Astrocyte (in vitro differentiated cells and primary cell): ENCODE measurements around the gene NOC2L. TPM values are rescaled to one million over a fixed set of nuclear protein-coding genes. Genes with fewer than 3 reads are reported as not detected.

Experiments
- DNase-seq: peaks from one replicate; pipeline ENCODE4 v3.0.0-alpha.2; 2010; ENCODE audit warnings: low read depth
- FAIRE-seq: peaks from 2 replicates; lab custom pipeline; 2011; peaks lifted over from hg19 to GRCh38; lab: Jason Lieb, UNC
- H2AFZ ChIP-seq: 2 replicates; pipeline ENCODE4 v1.6.0; 2012; ENCODE audit warnings: low read depth, low read length, inconsistent platforms
- H3K27ac ChIP-seq: 2 replicates; pipeline ENCODE4 v1.5.1; 2011; ENCODE audit warnings: low read depth, low read length, inconsistent platforms
- H3K27me3 ChIP-seq: 2 replicates; pipeline ENCODE4 v1.6.0; 2011; ENCODE audit warnings: low read length, inconsistent platforms; ENCODE audit not compliant: insufficient read depth
- H3K36me3 ChIP-seq: 2 replicates; pipeline ENCODE4 v1.5.1; 2011; ENCODE audit warnings: low read length, inconsistent platforms; ENCODE audit not compliant: insufficient read depth
- H3K4me1 ChIP-seq: 2 replicates; pipeline ENCODE4 v1.5.1; 2011; ENCODE audit warnings: low read length, inconsistent platforms; ENCODE audit not compliant: insufficient read depth
- H3K4me2 ChIP-seq: 2 replicates; pipeline ENCODE4 v1.6.0; 2012; ENCODE audit warnings: low read length, inconsistent platforms
- H3K4me3 ChIP-seq: 2 replicates; pipeline ENCODE4 v1.5.1; 2011; ENCODE audit warnings: low read depth, mild to moderate bottlenecking, low read length, inconsistent platforms; ENCODE audit not compliant: insufficient read depth
- H3K79me2 ChIP-seq: 2 replicates; pipeline ENCODE4 v1.6.0; 2012; ENCODE audit warnings: mild to moderate bottlenecking, low read length, inconsistent platforms; ENCODE audit not compliant: insufficient read depth
- H3K9ac ChIP-seq: 2 replicates; pipeline ENCODE4 v1.6.0; 2012; ENCODE audit warnings: mild to moderate bottlenecking, low read length, inconsistent platforms
- H3K9me3 ChIP-seq: 2 replicates; pipeline ENCODE4 v1.5.1; 2012; ENCODE audit warnings: low read depth, mild to moderate bottlenecking, low read length, inconsistent platforms; ENCODE audit not compliant: insufficient read depth
- H4K20me1 ChIP-seq: 2 replicates; pipeline ENCODE4 v1.6.0; 2012; ENCODE audit warnings: low read length, inconsistent platforms; ENCODE audit not compliant: insufficient read depth
- H3K27ac Mint-ChIP-seq: one replicate; pipeline ENCODE4 v1.8.0; 2021; ENCODE audit warnings: mild to moderate bottlenecking, mixed read lengths; ENCODE audit not compliant: unreplicated experiment
- H3K27me3 Mint-ChIP-seq: one replicate; pipeline ENCODE4 v1.8.0; 2021; ENCODE audit warnings: low read depth, mixed read lengths; ENCODE audit not compliant: unreplicated experiment
- H3K36me3 Mint-ChIP-seq: one replicate; pipeline ENCODE4 v1.8.0; 2021; ENCODE audit warnings: low read depth, mixed read lengths; ENCODE audit not compliant: unreplicated experiment
- H3K4me1 Mint-ChIP-seq: one replicate; pipeline ENCODE4 v1.8.0; 2021; ENCODE audit warnings: low read depth, mixed read lengths; ENCODE audit not compliant: unreplicated experiment
- H3K4me3 Mint-ChIP-seq: one replicate; pipeline ENCODE4 v1.8.0; 2021; ENCODE audit warnings: mild to moderate bottlenecking, moderate library complexity, mixed read lengths; ENCODE audit not compliant: unreplicated experiment
- H3K9me3 Mint-ChIP-seq: one replicate; pipeline ENCODE4 v1.8.0; 2021; ENCODE audit warnings: mild to moderate bottlenecking, mixed read lengths; ENCODE audit not compliant: unreplicated experiment
- EZH2 ChIP-seq: IDR thresholded peaks from 2 replicates; pipeline ENCODE4 v1.6.1; 2012; ENCODE audit warnings: mild to moderate bottlenecking, low read length, inconsistent platforms; ENCODE audit not compliant: insufficient read depth
- total RNA-seq: library from RNA; stranded (reverse); gene quantifications from 2 replicates; pipeline ENCODE4 v1.2.1, GENCODE V29; 2021
- TF ChIP-seq, protein P1 (sequence below): IDR thresholded peaks from 2 replicates; pipeline ENCODE4 v1.5.1; 2011; ENCODE audit warnings: low read depth, mild to moderate bottlenecking, inconsistent platforms, low read length, moderate library complexity; ENCODE audit not compliant: insufficient read depth

The NOC2L gene
- total RNA-seq, 1 donor from 2014 or later, result 91.4 TPM

DNA sequence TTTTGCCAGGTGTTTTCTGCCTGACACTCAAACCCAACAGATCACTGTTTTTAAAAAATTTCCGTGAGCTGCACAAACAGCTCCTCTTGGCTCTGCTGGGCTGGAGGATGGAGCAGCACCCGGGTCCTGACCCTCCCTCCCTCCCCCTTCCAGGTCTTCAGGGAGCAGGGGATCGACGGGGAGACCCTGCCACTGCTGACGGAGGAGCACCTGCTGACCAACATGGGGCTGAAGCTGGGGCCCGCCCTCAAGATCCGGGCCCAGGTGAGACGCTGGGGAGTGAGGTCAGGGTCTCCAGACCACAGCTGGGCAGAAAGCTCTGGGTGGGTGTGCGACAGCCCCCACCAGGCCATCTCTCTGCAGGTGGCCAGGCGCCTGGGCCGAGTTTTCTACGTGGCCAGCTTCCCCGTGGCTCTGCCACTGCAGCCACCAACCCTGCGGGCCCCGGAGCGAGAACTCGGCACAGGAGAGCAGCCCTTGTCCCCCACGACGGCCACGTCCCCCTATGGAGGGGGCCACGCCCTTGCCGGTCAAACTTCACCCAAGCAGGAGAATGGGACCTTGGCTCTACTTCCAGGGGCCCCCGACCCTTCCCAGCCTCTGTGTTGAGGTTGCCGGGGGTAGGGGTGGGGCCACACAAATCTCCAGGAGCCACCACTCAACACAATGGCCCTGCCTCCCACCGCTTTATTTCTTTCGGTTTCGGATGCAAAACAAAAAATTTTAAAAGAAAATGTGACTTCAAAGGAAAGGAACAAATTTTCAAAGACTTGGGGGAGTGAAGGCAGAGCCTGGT lies 15.3 kb downstream of the NOC2L start:
- no peak overlapping the region for H3K27ac ChIP-seq
- H3K4me1 Mint-ChIP-seq, result peaks cover 6% of the 10 kb centered on the region
- peaks cover 28% of the 10 kb centered on the region for H4K20me1 ChIP-seq
- FAIRE-seq (no peak), DNase-seq (no peak)
- no peak overlapping the region for H3K4me3 ChIP-seq
- no peak overlapping the region for H3K9ac ChIP-seq
- no peaks in the 10 kb centered on the region for H3K9me3 Mint-ChIP-seq
- H3K4me3 Mint-ChIP-seq, result no peak overlapping the region
- no peak for TF ChIP-seq EZH2
- TF ChIP-seq, protein P1, sequence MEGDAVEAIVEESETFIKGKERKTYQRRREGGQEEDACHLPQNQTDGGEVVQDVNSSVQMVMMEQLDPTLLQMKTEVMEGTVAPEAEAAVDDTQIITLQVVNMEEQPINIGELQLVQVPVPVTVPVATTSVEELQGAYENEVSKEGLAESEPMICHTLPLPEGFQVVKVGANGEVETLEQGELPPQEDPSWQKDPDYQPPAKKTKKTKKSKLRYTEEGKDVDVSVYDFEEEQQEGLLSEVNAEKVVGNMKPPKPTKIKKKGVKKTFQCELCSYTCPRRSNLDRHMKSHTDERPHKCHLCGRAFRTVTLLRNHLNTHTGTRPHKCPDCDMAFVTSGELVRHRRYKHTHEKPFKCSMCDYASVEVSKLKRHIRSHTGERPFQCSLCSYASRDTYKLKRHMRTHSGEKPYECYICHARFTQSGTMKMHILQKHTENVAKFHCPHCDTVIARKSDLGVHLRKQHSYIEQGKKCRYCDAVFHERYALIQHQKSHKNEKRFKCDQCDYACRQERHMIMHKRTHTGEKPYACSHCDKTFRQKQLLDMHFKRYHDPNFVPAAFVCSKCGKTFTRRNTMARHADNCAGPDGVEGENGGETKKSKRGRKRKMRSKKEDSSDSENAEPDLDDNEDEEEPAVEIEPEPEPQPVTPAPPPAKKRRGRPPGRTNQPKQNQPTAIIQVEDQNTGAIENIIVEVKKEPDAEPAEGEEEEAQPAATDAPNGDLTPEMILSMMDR, result no peak
- H3K36me3 ChIP-seq, result no peaks in the 10 kb centered on the region
- H3K79me2 ChIP-seq, result no peaks in the 10 kb centered on the region
- peak overlapping the region; percentile 75 for H3K4me2 ChIP-seq
- no peak overlapping the region for H3K27ac Mint-ChIP-seq
- peaks cover 39% of the 10 kb centered on the region for H3K4me1 ChIP-seq
- H3K27me3 Mint-ChIP-seq, result peaks cover 3% of the 10 kb centered on the region
- no peaks in the 10 kb centered on the region for H3K9me3 ChIP-seq
- no peaks in the 10 kb centered on the region for H3K27me3 ChIP-seq
- H3K36me3 Mint-ChIP-seq, result peaks cover 10% of the 10 kb centered on the region
- H2AFZ ChIP-seq, result no peak overlapping the region

DNA sequence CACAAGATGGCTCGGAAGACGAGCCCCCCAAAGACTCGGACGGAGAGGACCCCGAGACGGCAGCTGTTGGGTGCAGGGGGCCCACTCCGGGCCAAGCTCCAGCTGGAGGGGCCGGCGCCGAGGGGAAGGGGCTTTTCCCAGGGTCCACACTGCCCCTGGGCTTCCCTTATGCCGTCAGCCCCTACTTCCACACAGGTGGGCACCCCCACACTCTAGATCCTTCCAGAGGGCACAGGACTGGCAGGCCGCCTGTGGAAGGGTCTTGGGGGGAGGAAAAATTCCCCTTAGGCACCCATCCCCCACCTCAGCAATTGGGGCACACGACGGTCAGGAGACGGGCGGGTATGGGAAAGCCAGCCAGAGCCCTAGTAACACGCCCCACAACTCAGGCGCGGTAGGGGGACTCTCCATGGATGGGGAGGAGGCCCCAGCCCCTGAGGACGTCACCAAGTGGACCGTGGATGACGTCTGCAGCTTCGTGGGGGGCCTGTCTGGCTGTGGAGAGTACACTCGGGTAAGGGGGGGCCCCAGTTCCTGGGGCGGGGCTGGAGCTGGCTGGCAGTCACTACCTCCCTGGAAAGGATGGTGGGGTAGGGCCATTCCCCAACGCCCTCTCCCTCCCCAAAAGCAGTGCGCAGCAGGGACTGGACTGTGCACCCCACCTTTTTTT lies 16.1 kb downstream of the NOC2L start:
- H3K4me3 ChIP-seq, result peak overlapping the region; percentile 28
- Mint-ChIP-seq H3K4me1 (peaks cover 6% of the 10 kb centered on the region), H3K36me3 (peaks cover 10% of the 10 kb centered on the region), H3K4me3 (peak overlapping the region; percentile 34), H3K27me3 (peaks cover 6% of the 10 kb centered on the region), H3K27ac (no peak overlapping the region), H3K9me3 (no peaks in the 10 kb centered on the region)
- no peak overlapping the region for H2AFZ ChIP-seq
- H3K27me3 ChIP-seq, result no peaks in the 10 kb centered on the region
- FAIRE-seq (no peak), DNase-seq (peak; percentile 55)
- H3K36me3 ChIP-seq, result no peaks in the 10 kb centered on the region
- H3K9ac ChIP-seq, result peak overlapping the region; percentile 46
- peaks cover 23% of the 10 kb centered on the region for H4K20me1 ChIP-seq
- H3K79me2 ChIP-seq, result no peaks in the 10 kb centered on the region
- H3K4me1 ChIP-seq, result peaks cover 42% of the 10 kb centered on the region
- H3K4me2 ChIP-seq, result peak overlapping the region; percentile 75
- no peaks in the 10 kb centered on the region for H3K9me3 ChIP-seq
- peak overlapping the region; percentile 19 for H3K27ac ChIP-seq
- no peak for TF ChIP-seq EZH2
- TF ChIP-seq, protein P1, result no peak
